ENCODE results near the gene MGAT3. TPM values are rescaled to one million over a fixed set of nuclear protein-coding genes. Genes with fewer than 3 reads are reported as not detected.

Gene MGAT3
- total and polyA plus RNA-seq, 2 of the 8 experiments (the other 6 are each of a cell fraction or from before 2014, with no cell fraction given), result 4.3 to 9.2 TPM

DNA sequence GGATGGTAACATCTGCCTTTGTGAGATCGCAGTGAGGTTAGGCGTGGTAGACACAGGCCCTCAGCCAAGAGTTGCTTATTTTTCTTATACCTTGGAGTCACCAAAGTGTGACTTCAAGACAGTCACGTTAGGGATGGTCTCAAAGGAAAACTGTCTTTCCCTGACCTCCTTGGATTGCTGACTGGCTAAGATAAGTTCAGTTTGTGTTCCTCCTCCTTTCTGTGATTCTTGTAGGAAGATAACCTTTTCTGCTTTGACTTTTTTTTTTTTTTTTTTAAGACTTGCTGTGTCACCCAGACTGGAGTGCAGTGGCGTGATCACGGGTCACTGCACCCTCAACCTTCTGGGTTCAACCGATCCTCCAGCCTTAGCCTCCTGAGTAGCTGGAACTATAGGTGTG is 34.1 kb upstream of the MGAT3 start:
- H2BK120ac ChIP-seq (replicated peaks; ENCODE audit: low read depth, low read length), result no peak overlapping the region
- ChIA-PET CTCF (ENCODE audit: partially characterized antibody) (interaction anchor here (0.7 to 1.2 kb wide), 3 partner anchors 24 to 98 kb away, joined by 3 to 4 read pairs (median 3); no protein-coding TSS in a partner anchor), POLR2A (ENCODE audit: partially characterized antibody) (interaction anchor here (2.0 kb wide), 1 partner anchor 18 kb away, joined by 4 read pairs; no protein-coding TSS in a partner anchor)
- no peak overlapping the region for H3K4ac ChIP-seq (replicated peaks; ENCODE audit: insufficient read length, low read depth, low read length)
- H3K14ac ChIP-seq (ENCODE audit: insufficient read length), result no peak overlapping the region
- no peak overlapping the region for H2BK15ac ChIP-seq (ENCODE audit: low read length)
- H4K5ac ChIP-seq (ENCODE audit: insufficient read length, low read depth, low read length), result no peak overlapping the region
- no peak overlapping the region for H2AFZ ChIP-seq (ENCODE audit: low read length)
- no peaks in the 10 kb centered on the region for H3K79me2 ChIP-seq (ENCODE audit: control insufficient read depth in 1 of 2, insufficient read depth in 2 of 2, low read length in 2 of 2)
- H3K79me1 ChIP-seq (ENCODE audit: low read depth, low read length), result no peaks in the 10 kb centered on the region; the same call in 1 of the 2 replicates
- H2BK5ac ChIP-seq (ENCODE audit: low read depth, low read length), result no peak overlapping the region
- peaks cover 2 to 3% (median 2%) of the 10 kb centered on the region in 4 experiments for H3K4me1 ChIP-seq (replicated peaks in 1 of 4; ENCODE audit: control insufficient read depth in 3 of 4, insufficient read depth in 4 of 4, low read length in 3 of 4)
- no peaks in the 10 kb centered on the region for H3K23me2 ChIP-seq (ENCODE audit: low read depth, low read length)
- H2BK12ac ChIP-seq (ENCODE audit: low read depth, low read length), result no peak overlapping the region
- no peak overlapping the region for H4K8ac ChIP-seq (ENCODE audit: extremely low read depth, insufficient read depth, low read length)
- peaks cover 0 to 2% of the 10 kb centered on the region in 2 experiments for H4K20me1 ChIP-seq (replicated peaks in 1 of 2; ENCODE audit: control insufficient read depth in 1 of 2, insufficient read depth in 2 of 2, low read length in 2 of 2)
- no peak overlapping the region for H3K4me3 ChIP-seq (ENCODE audit: extremely low read depth in 1 of 4, insufficient read depth in 2 of 4, low read depth in 3 of 4, low read length in 4 of 4)
- FAIRE-seq (no peak), DNase-seq (ENCODE audit: low read depth in 1 of 2, low spot score in 2 of 2) (no peak)
- no peak overlapping the region for H2AK5ac ChIP-seq (ENCODE audit: low read depth, low read length)
- H3K9me3 ChIP-seq (ENCODE audit: insufficient read depth in 2 of 2, low read depth in 1 of 2, low read length in 1 of 2), result no peaks in the 10 kb centered on the region
- no peak overlapping the region for H3K23ac ChIP-seq (ENCODE audit: insufficient read length)
- WGBS, 2 experiments (ENCODE audit: extremely low coverage in 1 of 2, insufficient coverage in 1 of 2, insufficient read length in 1 of 2, insufficient replicate concordance in 2 of 2, low coverage in 1 of 2, low lambda C conversion rate in 2 of 2, missing lambda C conversion rate in 1 of 2), result 94% methylated on average over 4 of the region's 6 CpGs; no CpG with 5 or more reads in 1 of the 2 experiments
- H3K18ac ChIP-seq (ENCODE audit: extremely low read depth, low read length), result no peak overlapping the region
- no peak overlapping the region for H3K56ac ChIP-seq (replicated peaks; ENCODE audit: insufficient read length, low read depth, low read length)
- peaks cover 2 to 30% (median 9%) of the 10 kb centered on the region in 4 experiments; a peak in 6 of 8 replicates for H3K36me3 ChIP-seq (ENCODE audit: control insufficient read depth in 2 of 4, insufficient read depth in 4 of 4, low read length in 3 of 4)
- no peak overlapping the region for H3K4me2 ChIP-seq (ENCODE audit: insufficient read depth in 1 of 2, low read depth in 2 of 2, low read length in 2 of 2)
- no peaks in the 10 kb centered on the region for H3K27me3 ChIP-seq (replicated peaks in 1 of 4; ENCODE audit: control insufficient read depth in 3 of 4, extremely low read depth in 1 of 4, insufficient read depth in 3 of 4, low read length in 3 of 4)
- no peak overlapping the region for H2BK20ac ChIP-seq (ENCODE audit: low read length)
- H4K91ac ChIP-seq (replicated peaks; ENCODE audit: insufficient read length, low read length), result no peak overlapping the region
- no peak overlapping the region for H3K27ac ChIP-seq (ENCODE audit: low read depth, low read length)
- H3K9ac ChIP-seq (replicated peaks in 1 of 4; ENCODE audit: extremely low read depth in 1 of 4, low read depth in 3 of 4, low read length in 3 of 4), result no peak overlapping the region
- no peak for TF ChIP-seq KDM5A (IDR thresholded peaks at IDR 0.05; ENCODE audit: low read length)
- no peak for TF ChIP-seq MAFK (IDR thresholded peaks at IDR 0.05; ENCODE audit: low read depth, low read length)
- TF ChIP-seq BCL11A (IDR thresholded peaks at IDR 0.05; ENCODE audit: low read depth in 2 of 2, low read length in 2 of 2), result no peak
- no peak for TF ChIP-seq BACH1 (IDR thresholded peaks at IDR 0.05; ENCODE audit: low read length)
- no peak for TF ChIP-seq SIRT6 (IDR thresholded peaks at IDR 0.05; ENCODE audit: low read length)
- TF ChIP-seq TAF1 (IDR thresholded peaks at IDR 0.05; ENCODE audit: low read depth, low read length), result no peak
- no peak for TF ChIP-seq SP4 (IDR thresholded peaks at IDR 0.05; ENCODE audit: low read length)
- TF ChIP-seq SAP30 (IDR thresholded peaks at IDR 0.05; ENCODE audit: insufficient read depth, insufficient replicate concordance, low read length), result no peak
- TF ChIP-seq TBP (IDR thresholded peaks at IDR 0.05; ENCODE audit: low read depth, low read length), result no peak
- TF ChIP-seq NRF1 (IDR thresholded peaks at IDR 0.05; ENCODE audit: low read depth, low read length), result no peak
- TF ChIP-seq EP300 (IDR thresholded peaks at IDR 0.05; ENCODE audit: borderline replicate concordance in 1 of 2, low read depth in 2 of 2, low read length in 2 of 2), result no peak
- TF ChIP-seq RAD21 (IDR thresholded peaks at IDR 0.05 in 1 of 2, conservative IDR thresholded peaks at IDR 0.05 in 1 of 2; ENCODE audit: low read depth in 2 of 2, low read length in 2 of 2), result no peak
- no peak for TF ChIP-seq CREB1 (IDR thresholded peaks at IDR 0.05)
- no peak for TF ChIP-seq CEBPB (IDR thresholded peaks at IDR 0.05; ENCODE audit: low read depth, low read length)
- TF ChIP-seq, protein P1, sequence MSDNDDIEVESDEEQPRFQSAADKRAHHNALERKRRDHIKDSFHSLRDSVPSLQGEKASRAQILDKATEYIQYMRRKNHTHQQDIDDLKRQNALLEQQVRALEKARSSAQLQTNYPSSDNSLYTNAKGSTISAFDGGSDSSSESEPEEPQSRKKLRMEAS (IDR thresholded peaks at IDR 0.05), result no peak

All from H1 (cell line).